ENCODE data around the gene GOLGA8R. TPM values are rescaled to one million over a fixed set of nuclear protein-coding genes. Genes with fewer than 3 reads are reported as not detected.

Gene GOLGA8R
- total RNA-seq, 1 donor from 2014 or later = 1.0 TPM

Other genes with a start within 250 kb of the GOLGA8R start
- gene CHRFAM7A, start 20.7 kb downstream of the GOLGA8R start, total RNA-seq = 0.51 and 1.5 TPM in 2 replicates
- 0.09 and 0.85 TPM in 2 replicates for gene GOLGA8Q, start 137.8 kb upstream of the GOLGA8R start, total RNA-seq
- 1.0 and 1.2 TPM in 2 replicates for gene GOLGA8H, start 189.8 kb upstream of the GOLGA8R start, total RNA-seq